H9 (cell line): ENCODE results near the gene CLC. TPM values are rescaled to one million over a fixed set of nuclear protein-coding genes. Genes with fewer than 3 reads are reported as not detected.
"Not testable (repeated sequence)": the region's sequence is repeated elsewhere in the genome, so short reads cannot be mapped to it uniquely, and the experiment has no call there.

Experiments used
- DNase-seq: peaks from one replicate; pipeline ENCODE4 v3.0.0-alpha.2; 2017
- H2AFZ ChIP-seq: one replicate; pipeline ENCODE4 v1.6.1; 2013; ENCODE audit warnings: mild to moderate bottlenecking, low read length, control low read depth, moderate library complexity
- H2AK5ac ChIP-seq: 2 replicates; pipeline ENCODE4 v1.6.1; 2013; ENCODE audit warnings: low read length, control low read depth, mixed read lengths; ENCODE audit not compliant: insufficient read length
- H2BK120ac ChIP-seq: one replicate; pipeline ENCODE4 v1.6.1; 2013; ENCODE audit warnings: low read depth, mild to moderate bottlenecking, low read length, control low read depth, inconsistent platforms; ENCODE audit not compliant: poor library complexity, severe bottlenecking
- H2BK12ac ChIP-seq: 2 replicates; pipeline ENCODE4 v1.6.1; 2013; ENCODE audit warnings: low read length, control low read depth, mixed read lengths, low read depth; ENCODE audit not compliant: insufficient read length
- H2BK15ac ChIP-seq: 2 replicates; pipeline ENCODE4 v1.6.1; 2013; ENCODE audit warnings: low read depth, low read length, control low read depth
- H2BK20ac ChIP-seq: one replicate; pipeline ENCODE4 v1.6.1; 2013; ENCODE audit warnings: low read depth, mild to moderate bottlenecking, low read length, control low read depth, inconsistent platforms; ENCODE audit not compliant: poor library complexity, severe bottlenecking
- H2BK5ac ChIP-seq: 2 replicates; pipeline ENCODE4 v1.6.1; 2013; ENCODE audit warnings: low read length, control low read depth, mixed read lengths; ENCODE audit not compliant: insufficient read length
- H3K14ac ChIP-seq: 2 replicates; pipeline ENCODE4 v1.6.1; 2013; ENCODE audit warnings: low read length, control low read depth; ENCODE audit not compliant: insufficient read depth
- H3K18ac ChIP-seq: 2 replicates; pipeline ENCODE4 v1.6.1; 2013; ENCODE audit warnings: low read depth, mild to moderate bottlenecking, mixed read lengths, low read length, control low read depth; ENCODE audit not compliant: insufficient read length
- H3K23ac ChIP-seq: 2 replicates; pipeline ENCODE4 v1.6.1; 2013; ENCODE audit warnings: low read length, control low read depth, mixed read lengths, low read depth; ENCODE audit not compliant: insufficient read length
- H3K23me2 ChIP-seq: 2 replicates; pipeline ENCODE4 v1.6.1; 2013; ENCODE audit warnings: low read depth, mild to moderate bottlenecking, mixed read lengths, low read length, control low read depth; ENCODE audit not compliant: insufficient read length, poor library complexity, severe bottlenecking
- H3K27ac ChIP-seq: 2 replicates; pipeline ENCODE4 v1.5.1; 2013; ENCODE audit warnings: low read length, control low read depth, mixed read lengths, low read depth; ENCODE audit not compliant: insufficient read length
- H3K27me3 ChIP-seq: 2 replicates; pipeline ENCODE4 v1.6.1; 2013; ENCODE audit warnings: low read length, control low read depth, inconsistent platforms; ENCODE audit not compliant: insufficient read depth
- H3K4ac ChIP-seq: 2 replicates; pipeline ENCODE4 v1.6.1; 2013; ENCODE audit warnings: low read depth, mild to moderate bottlenecking, control low read depth, inconsistent platforms, low read length, moderate library complexity
- H3K4me1 ChIP-seq: 2 replicates; pipeline ENCODE4 v1.6.1; 2013; ENCODE audit warnings: low read length, control low read depth, inconsistent platforms; ENCODE audit not compliant: insufficient read depth
- H3K4me2 ChIP-seq: 2 replicates; pipeline ENCODE4 v1.6.1; 2013; ENCODE audit warnings: low read length, control low read depth, mixed read lengths; ENCODE audit not compliant: insufficient read length, insufficient read depth
- H3K56ac ChIP-seq: 2 replicates; pipeline ENCODE4 v1.6.1; 2013; ENCODE audit warnings: low read depth, mild to moderate bottlenecking, mixed read lengths, low read length, control low read depth; ENCODE audit not compliant: insufficient read length
- H3K79me1 ChIP-seq: 2 replicates; pipeline ENCODE4 v1.6.1; 2013; ENCODE audit warnings: low read depth, mild to moderate bottlenecking, moderate library complexity, low read length, control low read depth, inconsistent platforms; ENCODE audit not compliant: insufficient read depth, poor library complexity, severe bottlenecking
- H3K79me2 ChIP-seq: 2 replicates; pipeline ENCODE4 v1.6.1; 2013; ENCODE audit warnings: low read length, control low read depth, inconsistent platforms; ENCODE audit not compliant: insufficient read depth
- H3K9ac ChIP-seq: 2 replicates; pipeline ENCODE4 v1.6.1; 2013; ENCODE audit warnings: low read length, control low read depth, mixed read lengths; ENCODE audit not compliant: insufficient read length; ENCODE audit errors: extremely low read depth
- H3K9me3 ChIP-seq: one replicate; pipeline ENCODE4 v1.6.1; 2013; ENCODE audit warnings: low read depth, low read length, inconsistent platforms; ENCODE audit not compliant: control insufficient read depth
- H3T11ph ChIP-seq: one replicate; pipeline ENCODE4 v1.6.1; 2013; ENCODE audit warnings: mild to moderate bottlenecking, low read length, control low read depth, inconsistent platforms
- H4K20me1 ChIP-seq: one replicate; pipeline ENCODE4 v1.6.1; 2013; ENCODE audit not compliant: control insufficient read depth, insufficient read length, insufficient read depth
- H4K5ac ChIP-seq: 2 replicates; pipeline ENCODE4 v1.6.1; 2013; ENCODE audit warnings: low read depth, mild to moderate bottlenecking, mixed read lengths, low read length, control low read depth; ENCODE audit not compliant: insufficient read length
- H4K8ac ChIP-seq: replicated peaks from 2 replicates; pipeline ENCODE4 v1.6.1; 2013; ENCODE audit warnings: low read length, control low read depth, mixed read lengths, low read depth; ENCODE audit not compliant: insufficient read length
- H4K91ac ChIP-seq: 2 replicates; pipeline ENCODE4 v1.6.1; 2013; ENCODE audit warnings: low read depth, mild to moderate bottlenecking, moderate library complexity, mixed read lengths, low read length, control low read depth; ENCODE audit not compliant: insufficient read length
- H3K27ac Mint-ChIP-seq, 3 experiments: 2 replicates in 2 of 3; 3 replicates in 1 of 3; pipeline ENCODE4 v1.8.0; 2020 to 2021; ENCODE audit warnings: mixed read lengths in 3 of 3, mild to moderate bottlenecking in 1 of 3, moderate library complexity in 1 of 3
- H3K27me3 Mint-ChIP-seq: 2 replicates; pipeline ENCODE4 v1.8.0; 2021; ENCODE audit warnings: low read depth, mild to moderate bottlenecking, moderate library complexity, mixed read lengths
- H3K36me3 Mint-ChIP-seq, 3 experiments: 2 replicates in 2 of 3; 3 replicates in 1 of 3; pipeline ENCODE4 v1.8.0; 2020 to 2021; ENCODE audit warnings: low read depth in 3 of 3, mixed read lengths in 3 of 3; ENCODE audit not compliant: insufficient read depth in 1 of 3
- H3K4me1 Mint-ChIP-seq, 2 experiments: 2 replicates each; pipeline ENCODE4 v1.8.0; 2020; ENCODE audit warnings: mixed read lengths in 2 of 2
- H3K4me3 Mint-ChIP-seq, 2 experiments: 2 replicates in 1 of 2; 3 replicates in 1 of 2; pipeline ENCODE4 v1.8.0; 2020 to 2021; ENCODE audit warnings: mild to moderate bottlenecking in 2 of 2, mixed read lengths in 2 of 2, moderate library complexity in 1 of 2
- H3K9me3 Mint-ChIP-seq, 2 experiments: 2 replicates in 1 of 2; 3 replicates in 1 of 2; pipeline ENCODE4 v1.8.0; 2020; ENCODE audit warnings: mild to moderate bottlenecking in 2 of 2, mixed read lengths in 2 of 2, moderate library complexity in 1 of 2
- WGBS: extraction: QIAGEN DNeasy Blood & Tissue Kit; methylation state at CpG from one replicate; pipeline ENCODE4 v1.1.7; 2013; ENCODE audit warnings: missing lambda C conversion rate, low lambda C conversion rate, mixed read lengths; ENCODE audit not compliant: insufficient read length; ENCODE audit errors: extremely low coverage; 5-methylcytosine and 5-hydroxymethylcytosine counted together
- total RNA-seq: library from RNA; stranded (reverse); gene quantifications from 2 replicates; pipeline ENCODE4 v1.2.1, GENCODE V29; 2021
- TF ChIP-seq, protein P1 (sequence below): fragments of 200-600 bp; sonication (generic); conservative IDR thresholded peaks from 3 replicates; pipeline ENCODE4 v1.8.0; 2021; ENCODE audit warnings: antibody characterized with exemption, mild to moderate bottlenecking

The CLC gene
- total RNA-seq, 1 experiment from 2014 or later, result 0.39 TPM

DNA sequence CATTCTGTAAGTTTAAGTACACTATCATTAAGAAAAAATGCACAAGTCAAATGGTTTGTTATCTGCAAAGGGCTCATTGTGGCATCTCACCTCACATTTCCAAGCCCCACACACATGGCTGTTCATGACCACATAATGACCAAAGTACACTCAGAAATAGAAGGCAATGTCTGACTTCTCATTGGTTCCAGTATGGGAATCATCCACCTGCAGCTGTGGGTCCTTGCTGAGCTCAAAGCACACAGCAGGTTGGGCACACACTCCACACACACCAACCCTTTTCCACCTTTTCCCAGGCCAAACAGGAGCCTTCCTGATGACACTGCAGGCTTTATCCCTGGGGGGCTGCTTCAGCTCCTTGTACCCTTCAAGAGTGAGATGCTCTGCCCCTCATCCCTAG, 11.8 kb downstream of the CLC start:
- Histone ChIP-seq H2BK12ac (no peak overlapping the region), H3K4me1 (no peaks in the 10 kb centered on the region), H3K56ac (no peak overlapping the region), H3K18ac (no peak overlapping the region), H3K14ac (no peak overlapping the region), H3K4me2 (no peak overlapping the region), H3K79me1 (no peaks in the 10 kb centered on the region), H4K8ac (no peak overlapping the region), H3K9ac (no peak overlapping the region), H2BK15ac (no peak overlapping the region), H3K23ac (no peak overlapping the region), H2BK20ac (no peak overlapping the region), H4K20me1 (no peaks in the 10 kb centered on the region), H3K4ac (no peak overlapping the region), H3K9me3 (no peaks in the 10 kb centered on the region), H2AK5ac (no peak overlapping the region), H2BK120ac (no peak overlapping the region), H4K91ac (no peak overlapping the region), H3K23me2 (no peaks in the 10 kb centered on the region), H3K27me3 (no peaks in the 10 kb centered on the region), H2AFZ (no peak overlapping the region), H3K79me2 (no peaks in the 10 kb centered on the region), H3T11ph (no peak overlapping the region), H2BK5ac (no peak overlapping the region), H3K27ac (no peak overlapping the region), H4K5ac (no peak overlapping the region)
- TF ChIP-seq, protein P1, sequence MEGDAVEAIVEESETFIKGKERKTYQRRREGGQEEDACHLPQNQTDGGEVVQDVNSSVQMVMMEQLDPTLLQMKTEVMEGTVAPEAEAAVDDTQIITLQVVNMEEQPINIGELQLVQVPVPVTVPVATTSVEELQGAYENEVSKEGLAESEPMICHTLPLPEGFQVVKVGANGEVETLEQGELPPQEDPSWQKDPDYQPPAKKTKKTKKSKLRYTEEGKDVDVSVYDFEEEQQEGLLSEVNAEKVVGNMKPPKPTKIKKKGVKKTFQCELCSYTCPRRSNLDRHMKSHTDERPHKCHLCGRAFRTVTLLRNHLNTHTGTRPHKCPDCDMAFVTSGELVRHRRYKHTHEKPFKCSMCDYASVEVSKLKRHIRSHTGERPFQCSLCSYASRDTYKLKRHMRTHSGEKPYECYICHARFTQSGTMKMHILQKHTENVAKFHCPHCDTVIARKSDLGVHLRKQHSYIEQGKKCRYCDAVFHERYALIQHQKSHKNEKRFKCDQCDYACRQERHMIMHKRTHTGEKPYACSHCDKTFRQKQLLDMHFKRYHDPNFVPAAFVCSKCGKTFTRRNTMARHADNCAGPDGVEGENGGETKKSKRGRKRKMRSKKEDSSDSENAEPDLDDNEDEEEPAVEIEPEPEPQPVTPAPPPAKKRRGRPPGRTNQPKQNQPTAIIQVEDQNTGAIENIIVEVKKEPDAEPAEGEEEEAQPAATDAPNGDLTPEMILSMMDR, result no peak
- no peak for DNase-seq
- Mint-ChIP-seq H3K27me3 (peaks cover 29% of the 10 kb centered on the region), H3K4me1 (no peaks in the 10 kb centered on the region), H3K4me3 (no peak overlapping the region), H3K27ac (no peak overlapping the region), H3K36me3 (no peaks in the 10 kb centered on the region), H3K9me3 (peaks cover 0 to 3% of the 10 kb centered on the region in 2 experiments; a peak in 1 of 5 replicates)

DNA sequence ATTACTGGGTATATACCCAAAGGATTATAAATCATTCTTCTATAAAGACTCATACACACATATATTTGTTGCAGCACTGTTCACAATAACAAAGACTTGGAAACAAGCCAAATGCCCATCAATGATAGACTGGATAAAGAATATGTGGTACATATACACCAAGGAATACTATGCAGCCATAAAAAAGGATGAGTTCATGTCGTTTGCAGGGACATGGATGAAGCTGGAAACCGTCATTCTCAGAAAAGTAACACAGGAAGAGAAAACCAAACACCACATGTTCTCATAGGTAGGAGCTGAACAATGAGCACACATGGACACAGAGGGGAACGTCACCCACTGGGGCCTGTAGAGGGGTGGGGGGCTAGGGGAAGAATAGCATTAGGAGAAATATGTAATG, 17.7 kb downstream of the CLC start:
- H4K8ac ChIP-seq, H3K4me1 ChIP-seq, H2AK5ac ChIP-seq, H3K27me3 ChIP-seq, H3K23ac ChIP-seq, H2BK15ac ChIP-seq, H3T11ph ChIP-seq, H3K27ac ChIP-seq, H2BK20ac ChIP-seq, H2BK5ac ChIP-seq, H3K56ac ChIP-seq, H4K20me1 ChIP-seq, H2BK12ac ChIP-seq, H3K9me3 ChIP-seq, H2AFZ ChIP-seq, H3K23me2 ChIP-seq, H3K14ac ChIP-seq, H3K79me1 ChIP-seq, H3K27ac Mint-ChIP-seq, H3K4me1 Mint-ChIP-seq, H3K4me3 Mint-ChIP-seq, H3K79me2 ChIP-seq, H3K4ac ChIP-seq, H2BK120ac ChIP-seq, H3K4me2 ChIP-seq, H4K91ac ChIP-seq, H3K36me3 Mint-ChIP-seq, H4K5ac ChIP-seq, DNase-seq, H3K9ac ChIP-seq, H3K18ac ChIP-seq: not testable (repeated sequence)
- peaks cover 18 to 29% of the 10 kb centered on the region in 2 experiments for H3K9me3 Mint-ChIP-seq
- WGBS, result no CpG with 5 or more reads among the region's 3 CpGs
- peaks cover 50% of the 10 kb centered on the region for H3K27me3 Mint-ChIP-seq
